H1 (cell line): ENCODE results near the gene ACVR1. TPM values are rescaled to one million over a fixed set of nuclear protein-coding genes. Genes with fewer than 3 reads are reported as not detected.

Experiments used
- KDM4A ChIP-seq: IDR thresholded peaks from one replicate; pipeline ENCODE4 v1.7.1; 2012; ENCODE audit warnings: low read depth, mild to moderate bottlenecking, moderate library complexity, low read length, inconsistent platforms; ENCODE audit not compliant: severe bottlenecking
- POU5F1 ChIP-seq: IDR thresholded peaks from 2 replicates; pipeline ENCODE4 v1.6.1; 2011; ENCODE audit warnings: low read depth, mild to moderate bottlenecking, low read length, moderate library complexity
- RAD21 ChIP-seq, 2 experiments: IDR thresholded peaks in 1 of 2; conservative IDR thresholded peaks in 1 of 2; 2 replicates each; pipeline ENCODE4 v1.6.1; 2011; ENCODE audit warnings: low read depth in 2 of 2, low read length in 2 of 2, improper control_type of control experiment in 1 of 2, inconsistent platforms in 1 of 2, mild to moderate bottlenecking in 1 of 2, moderate library complexity in 1 of 2
- RFX5 ChIP-seq: IDR thresholded peaks from 2 replicates; pipeline ENCODE4 v1.6.1; 2011; ENCODE audit warnings: low read depth, low read length, improper control_type of control experiment, borderline replicate concordance
- SAP30 ChIP-seq: fragments of 300-600 bp; sonication (generic); IDR thresholded peaks from 2 replicates; pipeline ENCODE4 v1.7.1; 2012; ENCODE audit warnings: low read length, moderate library complexity, mild to moderate bottlenecking, inconsistent platforms; ENCODE audit not compliant: insufficient read depth, insufficient replicate concordance
- SP4 ChIP-seq: IDR thresholded peaks from 2 replicates; pipeline ENCODE4 v1.6.1; 2012; ENCODE audit warnings: low read length, inconsistent platforms
- TBP ChIP-seq: IDR thresholded peaks from 2 replicates; pipeline ENCODE4 v1.6.1; 2011; ENCODE audit warnings: low read depth, low read length, improper control_type of control experiment
- polyA plus RNA-seq, 7 experiments: library from polyadenylated mRNA; depleted of rRNA in 3 of 7; stranded (reverse) in 5 of 7; unstranded in 2 of 7; fragments of >200 nt in 5 of 7; fragments of 200-250 nt in 2 of 7; gene quantifications; 1 replicate in 5 of 7; 2 replicates in 1 of 7; 4 replicates in 1 of 7; pipeline versions ENCODE4 v1.2.1 to v1.2.3, GENCODE V29; 2011 to 2013; ENCODE audit warnings: missing spikeins in 2 of 7, mixed read lengths in 2 of 7
- total RNA-seq: library from RNA; stranded (reverse); fragmentation: NEBNext Ultra II Directional; extraction: Animal tissue kit (Norgen Biotek cat#: 25700); gene quantifications from 2 replicates; pipeline ENCODE4 v1.2.1, GENCODE V29; 2021

ACVR1 gene
- total and polyA plus RNA-seq, 2 of the 8 experiments (the other 6 are each of a cell fraction or from before 2014, with no cell fraction given) = 8.5 to 17.7 TPM

DNA sequence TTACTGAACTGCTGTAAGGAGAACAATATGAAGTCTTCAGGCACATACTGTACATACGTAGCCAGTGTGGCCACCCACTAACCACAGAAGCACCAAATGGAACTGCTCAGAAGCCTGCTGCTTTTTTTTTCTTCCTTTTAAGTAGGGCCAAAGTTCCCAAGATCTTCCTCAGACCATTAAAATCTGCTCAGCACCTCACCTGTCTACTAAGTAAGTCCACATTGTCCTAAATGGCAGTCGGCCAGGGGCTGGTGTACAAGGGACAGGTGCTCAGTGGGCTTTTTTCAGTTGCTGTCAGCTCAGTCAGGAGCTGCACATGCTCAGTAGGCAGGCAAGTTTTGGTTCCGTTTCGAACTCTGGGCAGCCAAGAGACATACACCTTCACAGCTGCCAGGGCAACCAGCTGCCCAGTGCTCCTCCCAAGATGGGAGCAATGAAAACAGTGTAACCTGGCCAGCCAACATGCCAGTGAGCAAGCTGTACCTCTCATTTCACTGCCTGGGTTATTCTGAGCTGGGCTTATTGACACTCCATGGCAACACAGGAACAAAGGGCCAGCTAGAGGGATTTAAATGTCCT lies 86.1 kb downstream of the ACVR1 start (continued):
- no peak for TF ChIP-seq TBP
- no peak for TF ChIP-seq SP4
- no peak for TF ChIP-seq SAP30
- TF ChIP-seq RFX5 = no peak
- TF ChIP-seq RAD21 (IDR thresholded peaks at IDR 0.05 in 1 of 2, conservative IDR thresholded peaks at IDR 0.05 in 1 of 2; ENCODE audit: low read depth in 2 of 2, low read length in 2 of 2) = no peak
- TF ChIP-seq POU5F1 = no peak
- no peak for TF ChIP-seq KDM4A
